NK-92 (cell line): ENCODE data around the gene HDAC4.

Source experiments
- DNase-seq: peaks from one replicate; lab custom pipeline; 2025; ENCODE audit not compliant: unreplicated experiment; lab: John Stamatoyannopoulos, UW

Gene HDAC4

DNA sequence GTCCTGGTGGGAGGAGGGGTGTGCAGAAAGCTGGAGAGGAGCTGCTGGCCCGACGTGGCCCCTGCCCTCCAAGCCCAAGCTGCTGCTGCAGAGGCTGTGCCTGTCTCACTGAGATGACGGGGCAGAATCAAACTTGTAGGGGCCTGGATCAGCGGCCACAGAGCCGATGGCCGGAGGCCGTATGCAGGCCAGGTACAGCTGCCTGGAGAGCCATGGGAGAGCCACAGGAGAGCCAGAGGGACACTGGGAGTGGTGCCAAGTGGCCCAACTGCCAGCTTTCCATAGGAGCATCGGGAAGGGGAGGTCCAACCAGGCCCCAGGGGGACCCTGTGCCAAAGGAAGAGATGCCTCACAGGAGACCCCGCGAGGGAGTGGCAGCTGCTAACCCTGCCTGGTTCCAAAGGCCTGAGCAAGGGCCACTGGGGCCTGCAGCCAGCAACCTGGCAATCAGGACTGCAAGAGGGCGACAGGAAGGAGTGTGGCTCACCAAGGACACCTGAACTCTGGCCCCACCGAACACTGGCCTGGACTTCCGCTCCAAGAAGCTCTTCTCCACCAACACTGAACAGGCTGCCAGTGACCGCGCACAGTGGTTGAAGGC is 70.7 kb downstream of the HDAC4 start:
- no peak for DNase-seq

DNA sequence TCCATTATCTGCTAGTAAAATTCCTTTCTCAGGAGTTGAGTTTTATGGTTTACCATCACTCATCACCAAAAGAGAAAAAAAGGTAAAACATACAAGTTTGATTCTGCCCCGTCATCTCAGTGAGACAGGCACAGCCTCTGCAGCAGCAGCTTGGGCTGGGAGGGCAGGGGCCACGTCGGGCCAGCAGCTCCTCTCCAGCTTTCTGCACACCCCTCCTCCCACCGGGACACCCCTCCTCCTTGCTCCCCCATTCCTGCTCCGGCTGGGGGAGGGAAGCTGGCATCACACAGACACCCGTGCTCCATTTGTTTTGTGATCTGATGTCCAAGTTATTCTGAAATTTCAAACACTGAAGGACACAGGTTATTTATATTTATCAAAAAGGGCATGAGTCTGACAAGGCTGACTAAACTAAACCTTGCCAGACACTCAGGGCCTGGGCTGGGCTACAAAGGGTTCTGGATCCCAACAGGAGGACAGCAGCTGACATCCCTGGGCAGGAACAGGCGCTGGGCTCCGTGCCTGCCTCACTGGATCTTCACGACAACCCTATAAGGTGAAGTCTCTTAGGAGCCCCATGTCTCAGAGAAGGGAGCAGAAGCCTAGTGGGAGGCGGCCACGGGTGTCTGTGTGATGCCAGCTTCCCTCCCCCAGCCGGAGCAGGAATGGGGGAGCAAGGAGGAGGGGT is 71.4 kb downstream of the HDAC4 start:
- DNase-seq, result no peak

DNA sequence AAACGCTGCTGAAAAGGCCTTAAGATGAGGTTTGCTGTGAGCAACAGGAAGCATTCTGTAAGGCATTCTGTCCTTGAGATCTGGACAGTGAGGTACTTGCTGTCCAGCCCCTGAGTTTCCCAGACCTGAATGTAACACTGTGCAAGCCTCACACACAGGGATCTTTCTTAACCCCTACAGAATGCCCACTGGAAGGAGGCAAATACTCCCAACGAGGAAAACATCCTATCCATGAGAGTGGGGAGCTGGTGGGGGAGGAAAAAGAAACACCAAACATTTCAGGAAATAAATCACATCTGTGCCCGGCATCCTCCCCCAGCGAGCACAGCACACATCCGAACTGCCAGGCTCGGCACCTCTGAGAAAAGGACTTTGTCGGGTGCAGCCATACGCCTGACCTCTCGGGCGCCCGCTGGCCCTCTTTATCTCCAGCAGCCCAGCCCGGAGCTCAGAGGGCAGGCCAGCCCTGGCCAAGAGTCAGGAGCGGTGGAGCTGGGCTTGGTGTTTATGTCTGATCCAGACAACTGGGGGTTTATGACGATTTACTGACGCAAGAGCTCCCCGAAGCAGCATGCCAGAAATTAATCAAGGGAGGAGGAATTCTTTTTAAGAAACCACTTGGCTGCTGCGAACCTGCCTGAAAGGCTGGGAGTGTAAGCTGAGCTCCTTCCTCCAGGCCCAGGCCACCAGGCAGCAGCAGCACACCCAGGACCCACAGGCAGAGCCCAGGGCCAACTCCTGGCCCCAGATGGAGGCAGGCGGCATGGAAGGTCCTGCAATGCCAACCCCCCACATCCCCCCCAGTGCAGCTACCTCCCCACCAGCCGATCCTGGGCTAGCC is 72.2 kb downstream of the HDAC4 start:
- no peak for DNase-seq

DNA sequence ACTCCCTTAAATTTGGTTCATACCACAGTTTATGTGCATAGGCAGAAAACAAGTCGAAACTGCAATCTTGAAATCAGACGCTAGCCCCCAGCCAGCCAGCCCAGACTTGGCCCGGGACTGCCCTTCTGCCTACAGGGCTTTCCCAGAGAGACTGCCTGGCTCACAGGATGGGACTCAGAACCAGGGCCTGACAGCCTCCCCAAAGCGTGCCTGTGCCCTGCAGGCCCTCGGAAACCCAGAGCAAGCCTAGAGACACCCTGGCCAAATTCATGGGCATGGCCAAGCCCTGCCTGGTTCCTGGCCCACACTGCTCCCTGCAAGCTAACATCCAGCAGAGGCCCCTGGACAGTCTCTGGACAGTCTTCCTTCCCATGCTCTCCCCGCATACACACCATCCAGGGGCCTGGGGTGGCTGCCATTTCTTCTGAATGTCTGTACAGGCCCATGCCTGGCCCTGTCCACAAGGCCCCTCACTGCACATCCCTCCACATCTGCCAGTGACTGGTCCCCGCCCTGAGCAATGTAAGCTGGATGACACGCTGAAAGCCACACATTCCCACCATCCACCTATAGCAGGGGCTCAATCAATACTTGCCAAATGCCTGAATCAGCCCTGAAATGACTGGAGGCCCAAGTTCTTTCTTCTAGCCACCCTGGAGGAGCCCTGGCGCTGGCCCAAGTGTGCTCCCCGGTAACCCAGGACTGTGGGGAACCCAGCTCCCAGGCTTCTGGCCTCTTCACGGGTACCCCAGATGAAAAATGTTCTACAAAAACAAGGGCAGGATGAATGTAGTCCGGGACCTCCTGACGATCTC is 73.1 kb downstream of the HDAC4 start:
- no peak for DNase-seq

DNA sequence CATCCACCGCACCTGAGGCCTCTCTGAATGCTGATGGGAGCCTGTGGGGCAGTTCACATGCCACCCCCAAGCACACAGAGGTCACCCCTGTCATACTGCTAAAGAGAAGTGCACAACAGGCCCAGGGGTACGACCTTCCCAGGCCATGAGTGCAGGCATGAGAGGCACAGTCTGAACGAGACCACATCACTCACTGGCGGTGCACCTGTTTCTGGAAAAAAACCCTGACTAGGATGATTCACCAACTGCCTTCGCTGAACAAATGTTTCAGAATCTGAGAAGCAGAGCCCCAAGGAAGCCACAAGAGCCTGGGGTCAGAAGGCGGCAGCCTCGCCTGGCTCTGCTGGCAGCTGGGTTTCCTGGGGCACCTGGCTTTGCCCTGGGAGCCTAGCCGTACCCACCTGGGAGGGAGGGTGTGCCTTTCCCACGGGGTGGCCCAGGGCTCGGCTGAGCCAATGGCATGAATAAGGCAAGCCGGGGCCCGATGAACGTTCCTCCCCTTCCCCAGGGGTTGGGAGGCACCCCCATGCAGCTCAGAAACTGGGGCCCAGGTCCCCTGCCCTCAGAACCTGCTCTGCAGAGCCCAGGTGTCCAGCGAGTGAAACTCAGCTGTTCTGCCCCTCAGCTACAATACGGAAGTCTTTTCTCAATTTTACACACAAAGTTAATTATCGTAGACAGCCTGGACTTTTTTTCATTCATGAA is 73.8 kb downstream of the HDAC4 start:
- no peak for DNase-seq

DNA sequence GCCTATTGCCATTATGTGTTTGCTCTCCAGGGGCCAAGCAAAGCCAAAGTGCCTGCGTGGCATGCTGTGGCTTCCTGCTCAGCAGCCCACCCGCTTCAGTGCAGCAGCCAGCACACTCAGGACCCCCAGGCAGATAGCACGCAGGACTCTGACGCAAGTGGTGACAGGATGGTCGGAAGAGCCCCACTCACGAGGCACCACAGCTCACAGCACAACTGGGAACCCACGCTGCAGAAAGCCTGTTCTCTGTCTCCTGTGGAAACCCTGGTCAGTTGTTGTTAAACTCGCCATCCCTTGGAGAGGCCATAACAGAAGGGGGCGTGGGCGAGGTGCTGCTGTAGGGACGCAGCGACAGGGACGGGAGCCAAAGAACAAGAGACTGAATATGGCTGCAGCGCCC is 76.4 kb downstream of the HDAC4 start:
- no peak for DNase-seq

DNA sequence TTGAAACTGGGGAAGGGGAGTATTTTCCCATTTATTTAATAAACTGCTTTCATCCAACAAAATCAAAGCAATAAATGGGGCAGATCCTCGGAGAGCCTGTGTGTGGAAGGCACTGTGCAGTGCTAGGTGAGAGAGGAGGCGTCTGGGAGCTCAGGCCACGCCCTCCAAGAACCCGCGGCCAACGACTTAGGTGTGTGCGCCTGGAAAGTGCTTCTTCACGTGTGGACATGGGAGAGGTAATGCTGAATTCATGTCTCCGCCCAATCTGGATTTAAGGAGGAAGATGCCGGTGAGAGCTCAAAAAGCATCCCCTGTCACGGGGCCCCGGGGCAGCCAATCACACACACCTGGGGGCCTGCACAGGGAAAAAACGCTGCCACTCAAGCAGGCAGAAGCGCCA is 77.4 kb downstream of the HDAC4 start:
- DNase-seq, result no peak

DNA sequence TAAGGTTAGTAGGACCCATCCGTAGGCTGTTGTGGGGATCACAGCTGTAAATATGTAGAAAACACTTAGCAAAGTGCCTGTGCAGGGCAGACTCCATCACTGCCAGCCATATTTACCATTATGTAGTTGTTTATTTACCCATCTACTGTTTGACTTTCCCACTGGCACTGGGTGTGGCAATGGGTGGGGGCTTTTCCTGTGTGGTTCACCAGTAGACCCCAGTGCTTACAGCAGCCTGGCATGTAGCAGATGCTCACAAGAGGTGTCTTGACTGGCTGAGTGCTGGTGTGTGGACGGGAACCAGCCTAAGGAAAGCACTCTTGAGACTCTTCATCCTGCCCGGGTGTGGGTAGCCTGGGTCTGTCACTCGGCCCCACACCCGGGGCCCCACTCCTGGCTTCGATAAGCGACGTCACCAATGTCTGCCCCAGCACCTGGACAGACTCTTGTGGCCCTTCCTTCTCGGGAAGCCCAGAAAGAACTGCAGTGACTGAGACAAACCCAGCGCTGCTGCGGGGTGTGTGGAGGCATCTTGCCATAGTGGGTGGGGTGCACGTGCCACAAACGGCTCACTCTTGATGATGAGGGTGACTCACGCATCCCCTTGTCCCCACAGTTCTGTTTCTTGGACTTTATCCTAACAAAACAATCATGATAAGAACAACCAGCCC is 78.3 kb downstream of the HDAC4 start:
- no peak for DNase-seq

DNA sequence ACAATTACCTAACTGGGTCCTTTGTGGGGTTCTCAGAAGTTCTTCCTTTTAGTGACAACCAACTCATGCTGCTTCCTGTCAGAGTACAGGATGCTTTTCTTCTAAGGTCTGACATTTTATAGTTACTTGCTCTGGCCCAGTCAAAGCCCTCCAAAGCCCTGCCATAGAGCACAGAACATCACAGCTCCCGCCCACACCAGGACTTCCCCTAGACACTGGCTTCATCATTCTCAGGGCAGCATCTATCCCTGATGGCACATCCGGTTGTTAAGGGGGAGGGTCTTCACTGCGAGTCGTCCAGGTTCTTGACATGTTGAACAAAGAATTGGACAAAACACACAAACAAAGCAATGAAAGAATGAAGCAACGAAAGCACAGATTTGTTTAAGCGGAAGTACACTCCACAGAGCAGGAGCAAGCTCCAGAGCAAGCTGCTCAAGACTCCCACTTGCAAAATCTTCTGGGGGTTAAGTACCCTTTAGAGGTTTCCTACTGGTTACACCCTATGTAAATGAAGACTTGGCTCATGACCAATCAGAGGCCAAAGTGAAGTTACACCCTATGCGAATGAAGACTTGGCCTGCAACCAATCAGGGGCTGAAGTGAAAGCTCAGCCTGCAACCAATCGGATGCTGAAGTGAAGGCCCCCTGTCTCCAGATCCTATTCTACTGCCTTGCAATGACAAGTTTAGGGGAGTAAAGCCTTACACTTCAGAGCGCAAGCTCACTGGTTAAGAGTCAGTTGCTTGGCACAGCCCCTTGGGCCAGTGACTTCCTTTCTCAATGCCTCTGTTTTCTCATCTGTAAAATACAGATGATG is 79.0 kb downstream of the HDAC4 start:
- DNase-seq, result no peak

DNA sequence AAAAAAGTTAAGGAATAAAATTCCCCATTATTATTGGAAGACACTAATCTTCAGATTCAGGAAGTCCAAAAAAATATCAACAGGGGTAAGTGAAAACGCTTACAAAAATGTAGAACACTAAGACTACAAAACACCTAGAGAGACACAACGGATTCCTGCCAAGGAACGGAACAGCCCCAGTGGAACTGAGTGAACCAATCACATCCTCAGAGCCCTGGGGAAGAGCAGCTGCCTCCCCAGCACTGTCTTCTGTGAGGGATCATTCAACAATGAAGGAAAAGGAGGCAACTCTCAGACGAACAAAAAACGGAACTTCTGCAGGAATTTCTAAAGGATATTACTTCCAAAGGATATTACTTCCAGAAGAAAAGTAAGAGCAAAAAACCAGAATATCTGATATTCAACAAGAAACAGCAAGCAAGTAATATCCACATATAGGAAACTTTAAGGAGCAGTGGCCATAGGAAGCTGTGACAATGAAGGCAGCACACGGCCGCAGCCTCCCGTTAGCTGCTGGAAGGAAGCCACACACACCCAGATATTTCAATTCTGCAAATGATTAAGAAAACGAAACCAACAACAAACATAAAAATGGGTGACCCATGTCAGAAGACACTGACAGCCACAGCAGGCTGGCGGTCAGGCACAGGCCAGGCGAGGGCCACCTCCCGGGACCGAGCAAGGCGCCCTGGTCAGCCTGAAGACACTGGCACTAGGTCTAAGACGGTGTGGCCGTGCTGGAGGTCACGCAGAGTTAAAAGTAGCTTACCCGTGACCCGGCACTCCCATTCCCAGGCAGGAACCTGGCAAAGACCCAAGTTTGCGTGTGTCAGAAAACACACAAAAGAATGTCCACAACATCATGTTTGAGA is 81.8 kb downstream of the HDAC4 start:
- no peak for DNase-seq

DNA sequence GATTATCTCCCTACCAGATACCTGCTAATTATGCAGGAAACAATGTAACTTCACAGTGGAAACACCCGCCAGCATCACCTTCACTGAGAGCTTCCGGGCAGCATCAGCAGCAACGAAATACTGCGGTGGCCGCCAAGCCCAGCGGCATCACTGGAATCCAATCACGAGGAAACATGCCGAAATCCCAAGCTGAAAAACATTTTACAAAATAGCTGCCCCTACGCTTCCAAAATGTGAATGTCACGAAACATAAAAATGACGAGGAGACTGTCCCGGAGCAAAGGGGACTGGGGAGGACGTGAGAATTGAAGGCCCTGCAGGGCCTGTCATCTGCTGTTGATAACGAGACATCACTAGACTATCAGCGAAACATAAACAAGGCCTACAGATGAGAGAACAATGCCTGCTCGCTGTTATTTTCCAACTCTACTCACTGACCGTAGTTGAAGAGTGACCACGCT is 82.6 kb downstream of the HDAC4 start:
- DNase-seq, result no peak

DNA sequence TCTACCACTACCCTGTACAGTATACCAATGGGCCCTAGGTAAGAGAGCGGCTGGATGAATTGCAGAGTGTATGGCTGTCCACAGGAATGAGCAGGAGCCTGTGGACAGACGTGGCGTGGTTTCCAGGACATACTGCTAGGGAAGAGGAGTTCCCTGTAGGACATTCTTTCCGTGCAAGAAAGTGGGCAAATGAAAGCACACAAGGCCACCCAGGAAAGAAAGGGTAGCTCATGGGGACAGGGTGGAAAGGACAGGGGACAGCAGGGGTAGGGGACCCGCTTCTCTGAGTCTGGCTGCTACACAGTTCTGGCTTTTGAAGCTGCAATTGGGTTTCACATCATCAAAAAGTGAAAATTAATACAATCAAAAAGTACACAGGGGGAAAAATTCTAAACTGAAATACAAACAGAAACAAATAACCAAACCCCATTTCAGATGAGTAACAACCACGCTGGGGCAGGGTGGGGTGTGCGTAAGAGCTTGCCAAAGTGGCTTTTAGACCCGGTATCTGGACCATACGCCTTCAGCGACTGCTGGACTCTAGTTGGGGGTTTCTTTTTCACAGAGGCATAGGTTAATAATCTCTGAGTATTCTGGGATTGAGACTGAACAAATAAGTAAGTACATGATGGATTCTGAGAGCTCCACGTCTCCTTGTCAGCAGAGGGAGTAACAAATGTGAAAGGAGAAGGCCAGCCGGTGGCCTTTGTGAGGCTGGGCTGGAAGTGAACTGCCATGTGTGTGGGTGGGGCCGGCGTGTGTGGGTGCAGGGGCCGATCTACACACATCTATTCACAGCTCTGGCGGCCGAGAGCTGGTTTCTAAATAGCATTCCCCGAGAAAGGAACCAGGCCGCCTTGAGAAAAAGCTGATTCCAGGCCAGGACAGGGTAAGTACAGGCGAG is 84.0 kb downstream of the HDAC4 start:
- no peak for DNase-seq

DNA sequence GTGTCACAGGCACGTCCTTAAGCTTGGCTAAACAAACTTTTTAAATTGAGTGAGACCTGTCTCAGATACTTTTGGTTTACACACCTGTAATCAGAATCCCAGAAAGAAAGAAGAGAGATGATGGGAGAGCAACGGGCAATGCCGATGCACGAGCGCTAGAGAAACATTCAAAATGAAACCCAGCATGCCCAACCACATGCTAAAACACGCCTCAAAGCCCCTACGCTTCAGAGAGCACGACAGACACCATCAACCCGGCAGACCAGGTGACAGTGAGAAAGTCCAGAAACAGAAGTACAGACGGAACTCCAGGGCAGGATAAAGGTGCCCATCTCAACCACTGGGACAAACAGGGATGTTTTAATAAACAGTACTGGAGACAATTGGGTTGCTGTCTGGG is 85.5 kb downstream of the HDAC4 start:
- DNase-seq, result no peak

DNA sequence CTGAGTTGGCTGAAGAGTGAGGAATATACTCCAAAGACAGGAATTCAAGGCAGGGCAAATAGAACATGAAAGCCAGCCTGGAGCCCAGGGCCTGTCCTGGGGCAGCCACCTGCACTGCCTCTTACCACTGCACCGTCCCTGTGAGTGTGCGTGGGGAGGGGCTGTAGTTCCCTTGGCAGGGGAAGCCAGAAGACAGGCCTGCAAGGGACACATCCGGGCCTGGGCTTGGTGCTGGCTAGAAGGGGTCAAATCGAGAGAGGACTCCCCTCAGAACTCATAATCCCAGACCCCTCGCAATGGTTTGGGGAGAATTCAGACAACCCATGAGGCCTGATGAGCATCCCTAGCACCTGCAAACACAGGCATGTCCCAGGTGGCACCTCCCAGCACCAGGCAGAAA is 87.0 kb downstream of the HDAC4 start:
- DNase-seq, result no peak

DNA sequence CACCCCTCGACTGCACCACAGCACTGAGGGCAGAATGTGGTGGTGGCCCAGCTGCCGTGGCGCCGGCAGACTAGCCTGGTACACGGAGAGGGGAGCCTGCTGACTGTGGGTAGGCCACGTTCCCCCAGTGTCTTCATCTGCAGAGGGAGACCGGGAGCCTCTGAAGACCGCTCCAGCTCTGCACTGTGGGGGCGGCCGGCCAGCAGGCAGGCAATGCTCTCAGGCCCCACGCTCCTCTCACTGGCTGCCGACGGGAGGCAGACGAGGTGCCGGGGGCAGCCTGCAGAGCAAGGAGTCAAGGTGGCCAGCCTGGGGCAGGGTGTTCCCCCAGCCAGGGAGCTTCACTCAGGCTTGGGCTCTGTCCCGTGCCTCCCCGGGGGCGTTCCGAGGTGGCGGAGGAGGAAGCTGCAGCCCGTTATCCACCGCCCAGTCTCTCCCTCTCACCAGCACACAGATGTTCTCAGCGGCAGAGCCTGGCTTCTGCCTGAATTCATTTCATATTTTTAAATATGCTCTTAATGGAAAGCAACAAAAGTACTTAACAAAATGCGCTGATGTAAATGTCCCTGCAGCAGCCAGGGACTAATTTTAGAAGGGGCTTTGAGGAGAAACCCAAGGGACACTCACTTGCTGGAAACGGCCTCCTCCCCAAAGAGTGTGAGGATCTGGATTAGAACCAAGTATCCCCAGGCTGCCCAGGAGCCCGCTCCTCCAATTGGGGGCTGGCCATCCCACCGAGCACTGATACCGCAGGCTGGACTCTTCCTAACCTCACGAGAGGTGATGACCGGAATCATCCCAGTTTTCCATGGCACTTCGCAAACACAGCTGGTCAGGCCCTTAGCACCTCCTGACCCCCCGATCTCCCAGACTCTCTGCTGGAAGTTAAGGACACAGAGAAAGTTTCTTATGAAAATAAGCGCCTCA is 87.8 kb downstream of the HDAC4 start:
- no peak for DNase-seq

DNA sequence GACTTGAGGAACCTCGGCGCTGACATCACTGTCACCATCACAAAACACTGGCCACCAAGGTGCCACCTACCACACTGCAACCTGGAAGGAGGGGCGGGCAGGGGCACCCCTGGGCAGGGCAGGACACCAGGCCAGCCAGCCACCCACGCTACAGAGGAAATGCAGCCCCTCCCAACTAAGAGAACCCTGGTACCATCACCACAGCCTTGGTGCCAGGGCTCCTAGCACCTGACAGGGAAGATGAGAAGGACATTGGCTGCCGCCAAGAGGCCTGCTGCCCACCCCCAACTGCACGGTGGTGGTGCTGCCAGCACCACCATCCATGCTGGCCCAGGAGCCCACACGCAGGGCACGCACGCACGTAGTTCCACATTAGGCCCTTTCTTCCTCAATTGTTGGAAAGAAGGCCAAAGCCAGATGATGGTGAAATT is 88.7 kb downstream of the HDAC4 start:
- DNase-seq, result no peak
